Measurements from ENCODE around the gene HECA. TPM values are rescaled to one million over a fixed set of nuclear protein-coding genes. Genes with fewer than 3 reads are reported as not detected.
A peak's percentile ranks its signal among the peaks of the same experiment; 100 is the strongest.

HECA gene
- total RNA-seq, 1 donor from 2014 or later: 48.9 TPM

DNA sequence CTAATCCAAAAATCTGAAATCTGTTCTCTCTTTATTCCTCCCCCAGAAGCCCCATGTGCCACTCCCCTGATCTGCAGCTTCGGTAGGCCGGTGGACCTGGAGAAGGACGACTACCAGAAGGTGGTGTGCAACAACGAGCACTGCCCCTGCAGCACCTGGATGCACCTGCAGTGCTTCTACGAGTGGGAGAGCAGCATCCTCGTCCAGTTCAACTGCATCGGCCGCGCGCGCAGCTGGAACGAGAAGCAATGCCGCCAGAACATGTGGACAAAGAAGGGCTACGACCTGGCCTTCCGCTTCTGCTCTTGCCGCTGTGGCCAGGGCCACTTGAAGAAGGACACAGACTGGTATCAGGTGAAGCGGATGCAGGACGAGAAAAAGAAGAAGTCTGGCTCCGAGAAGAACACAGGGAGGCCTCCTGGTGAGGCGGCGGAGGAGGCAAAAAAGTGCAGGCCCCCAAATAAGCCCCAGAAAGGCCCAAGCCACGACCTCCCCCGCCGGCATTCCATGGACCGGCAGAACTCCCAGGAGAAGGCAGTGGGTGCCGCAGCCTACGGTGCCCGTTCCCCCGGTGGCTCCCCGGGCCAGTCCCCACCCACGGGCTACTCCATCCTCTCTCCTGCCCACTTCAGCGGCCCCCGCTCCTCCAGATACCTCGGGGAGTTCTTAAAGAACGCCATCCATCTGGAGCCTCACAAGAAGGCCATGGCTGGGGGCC is 31.5 kb downstream of the HECA start:
- ATAC-seq: no peak
- peaks cover 22% of the 10 kb centered on the region for H3K36me3 ChIP-seq
- intact Hi-C loops (cut with DNase I): no loop called here
- H3K9me3 ChIP-seq: no peaks in the 10 kb centered on the region
- TF ChIP-seq CTCF (IDR thresholded peaks at IDR 0.05): no peak
- H3K27ac ChIP-seq: no peak overlapping the region
- peaks cover 17% of the 10 kb centered on the region for H3K4me1 ChIP-seq
- no peak for DNase-seq
- no peak overlapping the region for H3K4me3 ChIP-seq
- no peaks in the 10 kb centered on the region for H3K27me3 ChIP-seq

GRCh38 chr6:139166956-139167313 is 32.1 kb downstream of the HECA start:
- H3K4me1 ChIP-seq: peaks cover 12% of the 10 kb centered on the region
- no peak overlapping the region for H3K4me3 ChIP-seq
- DNase-seq: no peak
- H3K27me3 ChIP-seq: no peaks in the 10 kb centered on the region
- H3K36me3 ChIP-seq: peaks cover 22% of the 10 kb centered on the region
- H3K9me3 ChIP-seq: no peaks in the 10 kb centered on the region
- no peak for TF ChIP-seq CTCF (IDR thresholded peaks at IDR 0.05)
- no peak for ATAC-seq
- H3K27ac ChIP-seq: no peak overlapping the region
- intact Hi-C loops (cut with DNase I): no loop called here

- intact Hi-C loops (cut with DNase I): no loop called here
Observed at GRCh38 chr6:139172151-139172550, 37.3 kb downstream of the HECA start.

DNA sequence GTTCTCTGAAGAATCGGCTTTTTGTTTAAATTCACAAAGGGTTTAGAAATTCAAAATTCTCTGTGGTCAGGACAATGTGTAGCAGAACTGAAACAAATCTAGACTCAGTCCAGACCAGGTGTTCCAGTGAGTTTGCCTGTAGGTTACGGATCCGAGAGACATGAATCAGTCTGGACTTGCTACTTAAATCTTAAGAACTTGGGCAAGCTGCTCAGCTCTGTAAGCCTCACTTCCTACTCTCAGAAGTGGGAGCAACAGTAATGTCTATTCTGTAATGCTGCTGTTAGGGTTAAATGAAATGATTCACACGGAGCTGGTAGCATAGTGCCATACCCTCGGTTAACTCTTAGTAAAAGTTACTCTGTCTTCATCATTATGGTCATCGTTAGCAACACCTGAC is 37.7 kb downstream of the HECA start:
- no peak for TF ChIP-seq CTCF (IDR thresholded peaks at IDR 0.05)
- intact Hi-C loops (cut with DNase I): no loop called here
- Histone ChIP-seq H3K27me3 (no peaks in the 10 kb centered on the region), H3K27ac (no peak overlapping the region), H3K9me3 (no peaks in the 10 kb centered on the region), H3K4me3 (no peak overlapping the region), H3K36me3 (peaks cover 45% of the 10 kb centered on the region), H3K4me1 (no peaks in the 10 kb centered on the region)
- ATAC-seq (no peak), DNase-seq (no peak)

More at GRCh38 chr6:139172151-139172550, 37.3 kb downstream of the HECA start:
- no peaks in the 10 kb centered on the region for H3K4me1 ChIP-seq
- no peak overlapping the region for H3K27ac ChIP-seq
- no peak for TF ChIP-seq CTCF (IDR thresholded peaks at IDR 0.05)
- H3K4me3 ChIP-seq: no peak overlapping the region
- no peaks in the 10 kb centered on the region for H3K9me3 ChIP-seq
- DNase-seq (no peak), ATAC-seq (no peak)
- H3K27me3 ChIP-seq: no peaks in the 10 kb centered on the region
- H3K36me3 ChIP-seq: peaks cover 45% of the 10 kb centered on the region

- intact Hi-C loops (cut with DNase I): no loop called here
- ATAC-seq: peak; percentile 40
- TF ChIP-seq CTCF (IDR thresholded peaks at IDR 0.05): no peak
- DNase-seq: no peak
- H3K9me3 ChIP-seq: no peaks in the 10 kb centered on the region
- H3K36me3 ChIP-seq: peaks cover 45% of the 10 kb centered on the region
- no peak overlapping the region for H3K4me3 ChIP-seq
- H3K27ac ChIP-seq: no peak overlapping the region
- H3K4me1 ChIP-seq: no peaks in the 10 kb centered on the region
- no peaks in the 10 kb centered on the region for H3K27me3 ChIP-seq
Observed at GRCh38 chr6:139173172-139173571, 38.3 kb downstream of the HECA start.

DNA sequence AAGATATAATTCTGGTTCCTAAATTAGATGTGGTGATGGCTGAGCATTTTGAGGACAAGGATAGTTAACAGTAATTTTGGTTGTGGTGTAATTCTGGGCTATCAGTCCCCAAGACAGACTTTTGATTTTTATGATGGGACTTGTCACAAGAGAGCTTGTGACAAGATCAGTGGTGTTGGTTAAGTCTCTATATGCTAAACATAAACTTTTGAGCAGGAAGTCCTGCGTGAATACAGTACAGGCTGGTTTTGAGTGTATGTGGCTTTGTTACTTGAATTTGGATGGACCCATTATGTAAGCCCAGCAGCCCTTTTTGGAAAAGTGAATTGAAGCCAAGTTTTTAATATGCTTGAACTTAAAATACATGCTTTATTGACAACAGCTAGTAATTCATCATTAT is 38.9 kb downstream of the HECA start:
- H3K9me3 ChIP-seq: no peaks in the 10 kb centered on the region
- TF ChIP-seq CTCF (IDR thresholded peaks at IDR 0.05): no peak
- no peaks in the 10 kb centered on the region for H3K27me3 ChIP-seq
- DNase-seq: no peak
- no peak overlapping the region for H3K27ac ChIP-seq
- intact Hi-C loops (cut with DNase I): no loop called here
- H3K36me3 ChIP-seq: peaks cover 48% of the 10 kb centered on the region
- no peak overlapping the region for H3K4me3 ChIP-seq
- no peaks in the 10 kb centered on the region for H3K4me1 ChIP-seq
- no peak for ATAC-seq

All from upper lobe of right lung (tissue), 1 donor.